Gastroesophageal sphincter (tissue), 3 donors: ENCODE results near the gene CELSR2.

Experiments
- EP300 ChIP-seq: sonication (generic); formaldehyde crosslinking; IDR thresholded peaks from one replicate; pipeline ENCODE4 v1.6.1; 2017; ENCODE audit warnings: antibody characterized with exemption, mild to moderate bottlenecking
- POLR2AphosphoS5 ChIP-seq: sonication (generic); formaldehyde crosslinking; IDR thresholded peaks from one replicate; pipeline ENCODE4 v1.6.1; 2017; ENCODE audit warnings: antibody characterized with exemption
- TF ChIP-seq, protein P1 (sequence below), 4 experiments: fragments of 200-600 bp in 2 of 4; fragments of 450-650 bp in 2 of 4; sonication (generic) in 1 of 4; IDR thresholded peaks; one replicate each; pipeline ENCODE4 v1.5.1; 2017 to 2019; ENCODE audit warnings: antibody characterized with exemption in 4 of 4, mild to moderate bottlenecking in 2 of 4, moderate library complexity in 2 of 4

GRCh38 chr1:109275706-109276345, 26.5 kb downstream of the CELSR2 start:
- TF ChIP-seq, protein P1, sequence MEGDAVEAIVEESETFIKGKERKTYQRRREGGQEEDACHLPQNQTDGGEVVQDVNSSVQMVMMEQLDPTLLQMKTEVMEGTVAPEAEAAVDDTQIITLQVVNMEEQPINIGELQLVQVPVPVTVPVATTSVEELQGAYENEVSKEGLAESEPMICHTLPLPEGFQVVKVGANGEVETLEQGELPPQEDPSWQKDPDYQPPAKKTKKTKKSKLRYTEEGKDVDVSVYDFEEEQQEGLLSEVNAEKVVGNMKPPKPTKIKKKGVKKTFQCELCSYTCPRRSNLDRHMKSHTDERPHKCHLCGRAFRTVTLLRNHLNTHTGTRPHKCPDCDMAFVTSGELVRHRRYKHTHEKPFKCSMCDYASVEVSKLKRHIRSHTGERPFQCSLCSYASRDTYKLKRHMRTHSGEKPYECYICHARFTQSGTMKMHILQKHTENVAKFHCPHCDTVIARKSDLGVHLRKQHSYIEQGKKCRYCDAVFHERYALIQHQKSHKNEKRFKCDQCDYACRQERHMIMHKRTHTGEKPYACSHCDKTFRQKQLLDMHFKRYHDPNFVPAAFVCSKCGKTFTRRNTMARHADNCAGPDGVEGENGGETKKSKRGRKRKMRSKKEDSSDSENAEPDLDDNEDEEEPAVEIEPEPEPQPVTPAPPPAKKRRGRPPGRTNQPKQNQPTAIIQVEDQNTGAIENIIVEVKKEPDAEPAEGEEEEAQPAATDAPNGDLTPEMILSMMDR (IDR thresholded peaks at IDR 0.05): no peak
- TF ChIP-seq POLR2AphosphoS5 (no peak), EP300 (no peak)
